Effector CD4-positive, alpha-beta T cell (primary cell): Measurements from ENCODE around the gene LAMA3.

ENCODE experiments used
- DNase-seq: peaks from one replicate; pipeline ENCODE4 v3.0.0-alpha.2; 2020

The LAMA3 gene

DNA sequence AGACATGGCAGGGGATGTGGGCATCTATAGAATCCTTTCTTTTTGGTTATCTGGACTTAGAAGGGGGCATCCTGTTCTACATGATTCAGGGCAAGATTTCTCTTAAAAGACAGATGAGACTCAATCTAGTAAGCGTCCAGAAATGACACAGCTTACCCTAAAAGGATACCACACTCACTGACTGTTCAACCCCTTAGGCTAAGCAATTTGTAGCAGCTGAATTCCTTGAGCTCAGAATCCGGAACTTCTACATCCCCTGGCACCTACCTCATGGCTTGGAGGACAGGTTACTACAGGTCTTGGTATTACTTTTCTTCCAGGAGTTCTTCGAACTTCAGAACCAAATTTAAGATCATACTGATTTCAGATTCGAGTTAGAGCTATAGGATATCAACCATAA, 138.4 kb downstream of the LAMA3 start:
- no peak for DNase-seq

DNA sequence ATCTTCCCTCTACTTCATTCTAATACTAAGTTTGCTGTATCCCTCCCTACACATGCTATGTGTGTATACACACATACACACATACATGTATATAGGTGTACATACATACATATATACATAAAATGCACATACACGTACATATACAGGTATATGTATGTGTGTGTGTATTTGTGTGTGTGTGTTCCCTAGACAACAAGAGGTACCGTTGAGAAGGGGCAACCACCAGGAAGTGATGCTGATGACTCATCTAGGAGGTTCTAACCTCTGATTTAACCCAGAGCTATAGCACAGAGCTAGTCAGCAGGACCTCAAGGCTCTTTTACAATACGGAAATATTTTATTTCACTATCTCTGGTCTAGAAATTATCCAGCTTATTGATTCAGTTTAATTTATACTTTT, 139.2 kb downstream of the LAMA3 start:
- peak; percentile 45 for DNase-seq

DNA sequence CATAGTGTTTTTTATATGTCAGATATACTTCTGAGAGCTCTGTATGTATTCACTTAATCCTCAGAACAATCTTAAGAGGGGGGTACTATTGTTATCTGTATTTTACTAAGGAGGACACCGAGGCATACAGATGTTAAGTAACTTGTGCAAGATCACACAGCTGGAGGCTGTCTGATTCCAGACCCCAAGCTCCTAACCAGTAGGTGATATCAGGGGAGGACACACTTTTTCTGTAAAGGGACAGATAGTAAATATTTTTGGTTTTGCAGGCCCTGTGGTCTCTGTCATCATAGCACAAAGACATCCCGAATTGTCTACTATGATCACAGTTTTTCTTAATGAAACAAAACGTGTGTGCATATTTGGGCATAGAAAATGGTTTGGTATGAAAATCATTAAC, 143.7 kb downstream of the LAMA3 start:
- no peak for DNase-seq

DNA sequence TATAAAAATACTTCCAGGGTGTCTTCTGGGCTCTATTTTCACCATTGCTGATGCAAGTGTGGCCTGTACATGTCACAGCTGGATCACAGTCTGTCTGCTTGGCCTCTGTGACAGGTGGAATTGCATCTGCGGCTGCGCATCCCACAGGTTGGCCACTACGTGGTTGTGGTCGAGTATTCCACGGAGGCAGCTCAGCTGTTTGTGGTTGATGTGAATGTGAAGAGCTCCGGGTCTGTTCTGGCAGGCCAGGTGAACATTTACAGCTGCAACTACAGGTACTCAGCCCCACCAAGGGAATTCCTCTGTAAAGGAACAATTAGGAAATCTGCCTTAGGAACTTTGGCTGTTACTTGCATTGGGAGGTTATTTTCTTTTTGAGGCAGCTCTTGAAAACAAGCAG, 144.5 kb downstream of the LAMA3 start:
- no peak for DNase-seq

DNA sequence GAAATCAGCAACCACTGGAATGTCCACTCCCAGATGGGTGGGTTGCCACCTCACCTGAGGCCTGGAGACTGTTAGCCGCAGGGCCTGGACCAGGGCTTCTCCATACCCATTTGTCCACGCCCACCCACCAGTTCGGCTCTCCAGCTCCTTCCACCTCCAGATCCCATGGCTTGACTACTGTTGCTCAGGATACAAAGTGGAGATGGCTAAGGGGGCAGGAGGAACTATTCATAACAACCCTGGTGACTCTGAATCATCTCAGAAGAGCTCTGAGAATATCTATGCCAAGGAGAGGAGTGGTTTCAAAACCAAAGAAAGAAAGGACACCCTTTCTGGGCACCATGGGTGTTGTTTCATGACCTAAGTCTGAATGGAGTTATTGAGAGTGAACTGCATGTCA, 145.8 kb downstream of the LAMA3 start:
- no peak for DNase-seq

DNA sequence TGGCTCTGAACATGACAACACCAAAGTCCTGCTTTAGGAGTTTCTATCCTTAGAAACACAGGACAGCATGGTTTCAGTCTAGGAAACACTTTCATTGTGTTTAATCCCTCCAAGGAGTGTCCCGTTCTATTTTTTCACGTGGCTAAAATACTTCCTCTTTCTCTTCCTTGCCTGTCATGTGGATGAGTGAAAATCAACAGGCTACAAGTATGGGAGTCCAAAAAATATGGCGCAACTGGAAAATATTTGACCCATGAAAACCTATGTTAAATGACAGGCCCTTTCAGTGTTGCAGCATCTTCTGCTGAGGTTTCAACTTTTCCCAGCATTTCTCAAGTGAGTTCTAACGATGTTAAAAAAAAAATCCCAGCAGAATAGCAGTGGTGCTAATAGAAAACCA, 146.3 kb downstream of the LAMA3 start:
- DNase-seq = no peak

DNA sequence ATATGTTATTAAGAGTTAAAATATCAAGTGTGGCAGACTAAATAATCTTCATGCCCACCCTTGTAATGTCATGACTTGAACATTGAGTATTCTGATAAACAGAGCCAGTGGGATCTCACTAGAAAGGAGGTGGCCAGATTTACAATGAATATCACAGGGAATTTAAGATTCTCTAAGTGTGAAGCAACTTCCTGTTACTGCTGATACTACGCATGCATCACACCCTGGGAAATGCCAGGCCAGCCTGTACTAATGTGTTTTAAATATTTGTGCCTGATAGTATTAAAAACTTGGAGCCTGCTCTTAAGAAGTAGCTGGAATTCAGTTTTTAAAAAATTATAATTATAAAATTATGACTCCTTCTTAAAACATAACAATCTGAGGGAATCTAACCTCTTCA, 148.3 kb downstream of the LAMA3 start:
- no peak for DNase-seq

DNA sequence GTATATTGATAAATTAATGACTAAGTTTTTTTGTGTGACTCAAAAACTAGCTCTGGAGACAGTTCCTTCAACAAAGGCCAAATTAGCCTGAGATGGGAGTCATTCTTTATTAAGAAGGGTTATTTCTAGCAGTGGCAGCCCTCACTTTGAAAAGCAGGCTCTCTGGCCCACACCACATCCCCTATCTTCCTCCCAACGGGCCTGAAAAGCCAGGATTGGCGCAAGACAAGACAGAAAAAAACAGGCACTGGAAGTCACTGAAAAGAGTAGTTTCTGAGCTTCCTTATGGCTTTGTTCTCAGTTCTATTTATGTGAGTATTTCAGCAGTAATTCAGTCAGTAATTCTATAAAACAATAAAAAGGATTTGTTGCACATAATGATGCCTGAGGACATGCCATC, 149.0 kb downstream of the LAMA3 start:
- no peak for DNase-seq

DNA sequence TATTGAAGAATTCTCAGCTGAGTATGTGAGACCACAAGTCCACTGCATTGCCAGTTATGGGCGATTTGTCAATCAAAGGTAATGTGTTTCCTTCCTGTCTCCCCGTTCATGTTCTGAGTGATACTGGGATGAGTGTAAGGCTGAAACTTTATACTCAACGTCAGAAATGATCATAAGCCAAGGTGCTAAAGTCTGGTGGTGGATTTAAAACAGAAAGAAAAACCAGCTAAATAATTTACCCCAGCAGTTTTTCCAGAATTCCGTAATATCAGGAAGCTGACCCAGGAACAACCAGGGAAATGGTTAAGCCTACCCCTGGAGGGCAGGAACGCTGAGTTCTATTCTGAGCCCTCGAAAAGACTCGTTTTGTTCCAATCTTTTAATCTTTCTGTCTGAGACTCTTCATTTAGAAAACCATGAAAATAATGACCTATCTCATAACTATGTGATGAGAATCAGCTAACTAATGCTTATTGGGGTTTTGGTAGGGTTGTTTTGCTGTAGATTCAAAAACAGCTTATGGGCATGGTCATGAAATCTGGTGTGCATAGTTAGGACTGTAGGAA, 149.6 kb downstream of the LAMA3 start:
- no peak for DNase-seq

DNA sequence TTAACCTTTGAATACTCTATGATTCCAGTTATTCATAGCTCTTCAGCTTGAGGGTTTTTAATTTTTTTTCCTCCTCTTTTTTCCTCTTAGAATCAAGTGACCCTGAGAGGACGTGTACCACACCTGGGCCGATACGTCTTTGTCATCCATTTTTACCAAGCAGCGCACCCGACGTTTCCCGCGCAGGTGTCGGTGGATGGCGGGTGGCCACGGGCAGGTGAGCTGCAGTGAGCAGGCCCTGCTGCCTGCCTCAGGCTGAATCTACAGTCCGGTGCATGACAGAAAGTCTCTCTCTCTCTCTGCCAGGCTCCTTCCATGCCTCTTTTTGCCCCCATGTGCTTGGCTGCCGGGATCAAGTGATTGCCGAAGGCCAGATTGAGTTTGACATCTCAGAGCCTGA, 153.1 kb downstream of the LAMA3 start:
- no peak for DNase-seq

DNA sequence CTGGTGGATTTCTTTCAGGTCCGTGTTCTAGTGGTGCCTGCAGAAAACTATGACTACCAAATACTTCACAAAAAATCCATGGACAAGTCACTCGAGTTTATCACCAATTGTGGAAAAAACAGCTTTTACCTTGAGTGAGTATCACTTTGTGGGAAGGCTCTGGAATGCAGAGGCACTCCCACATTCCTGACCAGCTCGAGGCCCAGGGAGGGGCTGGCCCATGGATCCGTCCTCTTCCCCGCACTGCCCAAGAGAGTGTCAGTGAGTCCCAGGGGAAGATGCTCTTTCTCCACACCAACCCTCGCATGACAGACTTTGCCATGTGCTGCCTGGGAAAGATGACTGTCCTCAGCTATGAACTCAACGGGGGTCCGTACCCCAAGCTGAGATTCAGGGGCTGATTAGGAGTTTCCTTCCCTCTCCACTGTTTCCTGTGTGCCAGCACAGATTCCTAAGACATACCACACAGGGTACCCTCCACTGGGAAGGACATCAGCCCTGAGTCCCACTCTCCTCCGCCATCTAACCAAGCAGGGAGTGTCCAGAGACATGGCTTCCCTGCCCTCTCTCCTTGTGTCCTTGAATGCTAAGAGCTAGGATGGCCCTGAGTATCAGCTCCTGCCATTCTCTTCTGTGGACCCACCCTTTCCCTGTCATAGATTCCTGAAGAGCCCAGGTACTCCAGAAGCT, 155.9 kb downstream of the LAMA3 start:
- no peak for DNase-seq

DNA sequence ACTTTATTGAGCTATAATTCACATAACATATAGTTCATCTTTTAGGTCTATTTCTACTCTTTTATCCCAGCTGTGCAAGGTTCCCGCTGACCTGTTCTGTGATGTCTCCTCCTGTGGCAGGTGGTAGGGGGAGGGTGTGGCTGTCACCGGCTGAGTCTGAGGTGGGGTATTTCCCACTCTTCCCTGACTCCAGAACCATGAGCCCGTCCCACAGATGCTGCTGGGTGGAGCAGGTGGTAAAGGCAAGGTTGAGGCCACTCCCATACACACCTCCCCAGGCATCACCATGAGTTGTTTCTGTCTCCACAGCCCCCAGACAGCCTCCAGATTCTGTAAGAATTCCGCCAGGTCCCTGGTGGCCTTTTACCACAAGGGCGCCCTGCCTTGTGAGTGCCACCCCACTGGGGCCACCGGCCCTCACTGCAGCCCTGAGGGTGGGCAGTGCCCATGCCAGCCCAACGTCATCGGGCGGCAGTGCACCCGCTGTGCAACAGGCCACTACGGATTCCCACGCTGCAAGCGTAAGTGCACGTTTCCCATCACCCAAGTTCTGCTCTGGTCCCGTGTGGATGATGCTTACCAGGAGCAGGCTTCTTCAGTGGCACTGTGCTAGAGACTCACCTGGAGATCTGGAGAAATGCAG, 156.9 kb downstream of the LAMA3 start:
- DNase-seq = no peak

DNA sequence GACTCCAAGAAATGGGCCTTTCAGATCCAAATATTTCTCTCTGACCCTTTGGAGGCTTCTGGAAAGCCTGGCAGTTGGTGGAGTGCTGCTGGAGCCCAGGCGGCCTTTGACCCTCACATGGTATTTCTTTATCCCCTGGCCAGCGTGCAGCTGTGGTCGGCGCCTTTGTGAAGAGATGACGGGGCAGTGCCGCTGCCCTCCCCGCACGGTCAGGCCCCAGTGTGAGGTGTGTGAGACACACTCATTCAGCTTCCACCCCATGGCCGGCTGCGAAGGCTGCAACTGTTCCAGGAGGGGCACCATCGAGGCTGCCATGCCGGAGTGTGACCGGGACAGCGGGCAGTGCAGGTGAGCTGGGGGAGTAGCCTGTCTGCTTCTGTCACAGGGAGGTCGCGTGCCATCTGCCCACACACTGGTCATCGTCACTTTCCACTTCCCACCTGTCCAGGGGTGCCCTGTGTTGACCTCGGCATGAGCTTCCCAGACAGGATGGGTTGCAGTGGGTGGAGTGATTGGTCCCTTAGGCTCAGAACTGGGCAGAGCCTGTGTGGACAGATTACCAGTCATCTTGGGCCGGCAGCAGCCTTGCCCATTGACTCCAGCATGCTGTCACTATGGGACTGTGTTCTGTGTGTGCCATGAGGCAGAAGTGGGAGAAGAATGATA, 158.2 kb downstream of the LAMA3 start:
- no peak for DNase-seq

DNA sequence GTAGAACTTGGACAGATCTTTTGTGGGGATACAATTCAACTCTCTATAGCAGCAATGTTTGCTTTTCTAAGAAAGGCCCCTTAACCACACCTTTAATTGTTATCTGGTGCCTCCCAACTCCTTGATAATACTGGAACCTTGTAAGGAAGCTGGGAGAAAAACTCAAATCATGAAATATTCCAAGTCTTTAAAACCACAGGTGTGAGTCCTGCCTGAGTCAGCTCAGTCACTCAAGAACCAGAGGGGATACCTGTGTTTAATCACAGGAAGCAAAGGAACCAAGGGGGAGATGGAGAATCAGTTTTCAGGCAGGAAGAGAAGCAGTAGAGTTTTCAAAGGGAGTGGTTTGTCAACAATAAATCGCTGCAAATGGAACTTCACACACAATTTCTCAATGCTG, 159.9 kb downstream of the LAMA3 start:
- DNase-seq = no peak

DNA sequence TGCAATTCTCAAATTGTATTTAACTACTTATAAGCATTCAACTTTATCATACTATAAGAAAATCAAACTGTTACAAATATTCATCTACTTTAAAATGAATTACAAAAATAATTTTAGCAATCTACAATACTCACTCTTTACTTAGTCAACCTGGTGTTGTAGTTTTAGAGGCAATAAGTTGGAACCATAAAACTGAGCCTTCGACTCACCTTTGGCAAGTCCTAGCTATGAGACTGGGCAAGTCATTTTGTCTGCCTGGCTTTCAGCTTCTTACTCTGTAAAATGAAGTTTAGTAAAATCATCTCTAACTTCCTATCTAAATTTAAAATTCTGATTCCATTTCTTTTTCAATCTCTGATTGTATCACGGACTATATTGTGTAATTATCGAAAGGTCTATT, 161.0 kb downstream of the LAMA3 start:
- DNase-seq = no peak

DNA sequence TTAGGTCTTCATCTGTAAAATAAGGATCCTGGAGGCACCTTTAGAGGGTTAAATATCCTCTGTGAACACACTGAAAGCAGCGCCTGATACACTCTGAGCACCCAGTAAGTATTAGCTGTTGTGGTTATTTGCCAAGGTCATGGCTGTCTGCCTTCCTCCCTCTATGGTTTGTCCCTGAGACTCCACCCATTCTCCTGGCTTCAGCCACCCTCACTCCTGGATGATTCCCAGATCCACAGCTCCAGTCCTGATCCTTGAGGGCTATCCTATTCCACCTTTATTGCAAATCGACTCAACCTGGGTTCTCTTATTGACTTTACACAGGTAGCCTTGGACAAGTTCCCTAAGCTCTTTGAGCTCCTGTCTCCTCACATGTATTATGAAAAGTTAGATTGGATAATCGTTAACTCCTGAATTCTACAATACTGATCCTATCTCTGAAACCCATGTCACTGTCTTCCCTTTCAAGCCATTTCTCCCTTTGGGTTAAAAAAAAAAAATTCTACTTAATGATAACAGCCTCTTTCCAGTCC, 162.3 kb downstream of the LAMA3 start:
- no peak for DNase-seq

DNA sequence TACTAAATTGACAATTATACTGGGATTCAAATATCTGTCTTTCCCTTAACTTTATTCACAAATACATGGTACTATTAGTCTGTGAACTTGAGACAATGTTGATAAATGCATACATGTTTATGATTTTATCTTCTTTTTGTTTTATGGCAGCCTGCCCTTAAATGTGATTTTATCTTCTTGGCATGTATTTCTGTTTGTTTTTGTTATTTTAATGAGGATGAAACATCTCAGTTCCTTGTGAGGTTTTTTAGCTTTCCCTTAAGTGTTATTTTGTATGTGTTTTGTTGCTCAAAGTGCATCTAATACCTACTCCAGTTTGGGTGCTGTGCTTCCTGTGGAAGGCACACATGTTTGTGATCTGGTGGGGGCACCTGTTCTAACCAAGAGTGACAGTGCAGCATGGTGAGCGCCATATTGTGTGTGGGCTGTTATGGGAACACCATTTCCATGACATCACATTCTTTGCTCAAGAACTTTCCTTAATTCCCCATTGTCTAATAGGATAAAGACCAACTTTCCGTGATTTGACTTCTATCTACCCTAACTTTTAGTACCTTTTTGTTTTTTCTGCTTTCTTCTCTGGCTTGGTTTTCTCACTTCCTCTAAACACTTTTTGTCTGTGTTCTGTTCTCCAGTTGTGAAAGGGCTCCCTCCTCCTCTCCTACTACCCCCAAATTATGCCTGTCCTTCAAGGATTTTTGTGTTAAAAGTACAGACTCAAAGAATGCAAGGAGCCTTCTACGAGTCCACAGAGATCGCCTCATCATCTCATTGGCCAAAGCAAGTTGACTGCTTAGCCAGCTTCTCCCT, 163.2 kb downstream of the LAMA3 start:
- DNase-seq = no peak

DNA sequence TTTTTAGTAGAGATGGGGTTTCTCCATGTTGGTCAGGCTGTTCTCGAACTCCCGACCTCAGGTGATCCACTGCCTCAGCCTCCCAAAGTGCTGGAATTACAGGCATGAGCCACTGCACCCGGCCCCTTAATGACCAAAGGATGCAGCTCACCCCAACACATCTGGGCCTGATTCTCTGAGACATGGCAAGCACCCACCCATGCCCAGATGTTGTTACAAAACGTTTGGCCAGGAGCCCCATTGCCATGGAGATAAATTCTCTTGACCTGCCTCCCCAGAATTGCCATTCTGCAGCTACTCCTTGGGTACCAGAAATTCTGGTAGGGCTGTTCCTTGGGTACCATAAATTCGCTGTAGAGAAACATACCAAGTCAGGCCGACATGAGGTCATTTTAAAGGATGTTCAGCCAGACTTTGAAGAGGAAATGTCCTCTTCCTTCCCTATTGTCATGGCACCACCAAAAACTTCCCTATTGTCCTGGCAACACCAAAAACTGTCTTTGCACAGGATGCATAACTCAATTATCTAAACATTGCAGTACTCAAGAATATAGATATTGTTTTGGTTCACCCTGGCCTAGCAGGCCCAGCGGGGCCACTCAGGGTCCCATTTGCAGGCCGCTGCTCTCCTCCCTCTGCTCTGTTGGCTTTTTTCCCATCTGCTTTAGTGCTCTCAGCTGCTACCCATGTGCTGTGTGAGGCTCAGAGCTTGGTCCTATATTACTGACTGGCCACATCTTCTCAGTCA, 164.4 kb downstream of the LAMA3 start:
- DNase-seq = no peak

DNA sequence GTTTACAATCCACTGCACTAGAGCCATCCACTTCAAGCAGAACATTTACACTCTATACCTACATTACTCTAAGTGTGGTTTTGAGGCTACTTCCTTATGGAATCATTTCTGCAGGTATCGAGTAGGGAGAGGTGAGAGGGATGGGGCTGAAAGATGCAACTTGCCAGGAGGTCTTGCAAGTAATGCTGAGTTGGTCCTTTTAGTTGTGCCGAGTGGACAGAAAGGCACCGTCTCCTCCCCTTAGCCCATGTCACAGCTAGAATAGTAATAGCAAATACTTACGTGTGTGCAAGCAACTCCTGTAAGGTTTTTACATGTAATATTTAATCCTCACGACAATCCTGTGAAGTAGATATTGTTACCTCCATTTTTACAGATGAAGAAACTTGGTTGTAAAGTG, 166.5 kb downstream of the LAMA3 start:
- DNase-seq = no peak

DNA sequence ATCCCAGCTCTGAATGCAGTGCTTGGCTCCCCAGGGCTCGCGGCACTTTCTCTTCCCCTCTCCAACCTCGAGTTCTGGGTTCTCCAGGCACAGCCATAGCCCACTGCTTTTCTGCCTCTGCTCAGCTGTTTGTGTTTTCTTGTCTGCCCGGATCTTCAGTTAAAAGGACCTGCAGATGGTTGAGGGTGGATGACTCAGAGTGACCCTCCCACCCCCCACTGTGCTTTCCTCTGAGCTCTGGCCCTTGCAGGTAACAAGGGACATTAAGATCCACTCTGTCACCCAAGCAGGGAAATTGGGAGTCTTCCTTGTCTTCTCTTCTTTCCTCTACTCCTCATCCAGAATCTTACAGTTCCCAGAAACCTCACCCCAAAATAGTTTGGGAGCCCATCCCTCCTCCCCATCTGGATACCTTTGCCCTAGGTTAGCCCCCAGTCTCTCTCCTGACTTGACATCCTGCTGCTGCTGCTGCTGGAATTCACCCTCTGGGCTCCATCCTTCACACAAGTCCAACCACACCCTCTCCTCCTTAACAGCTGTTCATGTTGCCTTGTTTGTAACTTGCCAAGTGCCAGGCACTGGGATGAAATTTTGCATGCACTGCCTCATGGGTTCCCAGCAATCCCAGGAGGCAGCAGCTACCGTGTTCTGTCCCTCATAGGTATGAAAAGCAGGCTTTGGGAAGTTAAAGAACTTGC, 167.4 kb downstream of the LAMA3 start:
- no peak for DNase-seq

DNA sequence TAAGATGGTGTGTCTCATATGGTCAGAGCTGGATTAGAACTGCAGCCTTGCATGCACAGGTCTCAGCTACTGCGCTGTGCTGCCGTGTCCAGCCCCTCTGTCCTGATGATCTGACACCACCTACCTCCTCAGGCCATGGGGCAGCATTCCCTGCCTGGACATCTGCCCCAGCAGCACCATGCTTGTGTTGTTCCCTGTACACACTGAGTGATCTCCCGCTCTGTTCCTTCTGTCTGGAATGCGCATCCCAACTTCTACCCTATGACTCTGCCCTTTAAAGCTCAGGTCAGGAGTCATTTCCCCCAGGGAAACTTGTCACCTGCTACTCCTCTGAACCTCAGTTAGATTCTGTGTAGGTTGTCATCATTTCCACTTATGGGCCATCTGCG, 167.9 kb downstream of the LAMA3 start:
- DNase-seq = no peak

DNA sequence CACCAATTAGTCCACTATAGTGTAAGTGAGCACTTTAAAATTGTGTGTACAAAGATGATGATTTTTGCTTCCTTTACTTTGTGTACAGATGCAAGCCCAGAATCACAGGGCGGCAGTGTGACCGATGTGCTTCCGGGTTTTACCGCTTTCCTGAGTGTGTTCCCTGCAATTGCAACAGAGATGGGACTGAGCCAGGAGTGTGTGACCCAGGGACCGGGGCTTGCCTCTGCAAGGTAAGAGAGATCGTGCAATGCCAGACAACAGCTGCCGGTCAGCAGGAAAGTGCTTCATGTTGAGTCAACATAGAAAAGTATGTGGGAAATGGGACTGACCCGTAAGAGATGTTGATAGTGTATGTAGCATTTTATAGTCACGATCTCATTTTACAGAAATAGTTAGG, 168.5 kb downstream of the LAMA3 start:
- DNase-seq = no peak
